Trophoblast cell (in vitro differentiated cells and primary cell): ENCODE data around the gene NRXN2.

ENCODE experiments used
- DNase-seq, 2 donors: peaks; one replicate each; pipeline ENCODE4 v3.0.0-alpha.2; 2016
- H2AFZ ChIP-seq: 2 replicates; pipeline ENCODE4 v1.6.1; 2013; ENCODE audit warnings: low read length, moderate library complexity, mild to moderate bottlenecking; ENCODE audit not compliant: insufficient read depth, poor library complexity
- H2AK5ac ChIP-seq: 2 replicates; pipeline ENCODE4 v1.6.1; 2013; ENCODE audit warnings: mild to moderate bottlenecking, low read length
- H2BK120ac ChIP-seq: 2 replicates; pipeline ENCODE4 v1.6.1; 2013; ENCODE audit warnings: low read length, mild to moderate bottlenecking, moderate library complexity; ENCODE audit not compliant: insufficient read depth, poor library complexity
- H2BK12ac ChIP-seq: 2 replicates; pipeline ENCODE4 v1.6.1; 2013; ENCODE audit warnings: mild to moderate bottlenecking, low read length, moderate library complexity
- H2BK5ac ChIP-seq: 2 replicates; pipeline ENCODE4 v1.6.1; 2013; ENCODE audit warnings: low read length, low read depth, moderate library complexity, mild to moderate bottlenecking; ENCODE audit not compliant: poor library complexity
- H3K14ac ChIP-seq: 2 replicates; pipeline ENCODE4 v1.6.1; 2013; ENCODE audit warnings: mild to moderate bottlenecking, low read length
- H3K18ac ChIP-seq: 2 replicates; pipeline ENCODE4 v1.6.1; 2013; ENCODE audit warnings: mild to moderate bottlenecking, low read length
- H3K23ac ChIP-seq: 2 replicates; pipeline ENCODE4 v1.6.1; 2013; ENCODE audit warnings: low read length
- H3K27ac ChIP-seq: 2 replicates; pipeline ENCODE4 v1.5.1; 2013; ENCODE audit warnings: low read depth, mild to moderate bottlenecking, inconsistent platforms, low read length, moderate library complexity
- H3K27me3 ChIP-seq: 2 replicates; pipeline ENCODE4 v1.6.1; 2013; ENCODE audit warnings: inconsistent platforms, mild to moderate bottlenecking, low read length, moderate library complexity; ENCODE audit not compliant: insufficient read depth
- H3K36me3 ChIP-seq, 2 experiments: 1 replicate in 1 of 2; 2 replicates in 1 of 2; pipeline ENCODE4 v1.6.1; 2013; ENCODE audit warnings: low read length in 2 of 2, mild to moderate bottlenecking in 2 of 2, moderate library complexity in 1 of 2; ENCODE audit not compliant: insufficient read depth in 2 of 2, control insufficient read depth in 1 of 2
- H3K4ac ChIP-seq: 2 replicates; pipeline ENCODE4 v1.6.1; 2013; ENCODE audit warnings: low read depth, mild to moderate bottlenecking, low read length, moderate library complexity
- H3K4me1 ChIP-seq, 2 experiments: 1 replicate in 1 of 2; 2 replicates in 1 of 2; pipeline ENCODE4 v1.6.1; 2013; ENCODE audit warnings: low read length in 2 of 2, mild to moderate bottlenecking in 2 of 2, moderate library complexity in 1 of 2; ENCODE audit not compliant: insufficient read depth in 2 of 2, control insufficient read depth in 1 of 2
- H3K4me2 ChIP-seq: 2 replicates; pipeline ENCODE4 v1.6.1; 2013; ENCODE audit warnings: inconsistent platforms, mild to moderate bottlenecking, low read length, moderate library complexity
- H3K4me3 ChIP-seq: 2 replicates; pipeline ENCODE4 v1.5.1; 2013; ENCODE audit warnings: mild to moderate bottlenecking, low read depth, low read length, inconsistent platforms
- H3K79me1 ChIP-seq: one replicate; pipeline ENCODE4 v1.6.1; 2013; ENCODE audit warnings: low read length
- H3K79me2 ChIP-seq: 2 replicates; pipeline ENCODE4 v1.6.1; 2013; ENCODE audit warnings: low read length, mild to moderate bottlenecking; ENCODE audit not compliant: control insufficient read depth, insufficient read depth, poor library complexity
- H3K9ac ChIP-seq: 2 replicates; pipeline ENCODE4 v1.6.1; 2013; ENCODE audit warnings: mild to moderate bottlenecking, low read length
- H3K9me3 ChIP-seq: 2 replicates; pipeline ENCODE4 v1.6.1; 2013; ENCODE audit warnings: low read depth, mild to moderate bottlenecking, control low read depth, inconsistent platforms, low read length; ENCODE audit not compliant: insufficient read depth
- H4K12ac ChIP-seq: 2 replicates; pipeline ENCODE4 v1.6.1; 2013; ENCODE audit warnings: low read depth, mild to moderate bottlenecking, low read length, moderate library complexity
- H4K8ac ChIP-seq: 2 replicates; pipeline ENCODE4 v1.6.1; 2013; ENCODE audit warnings: low read depth, mild to moderate bottlenecking, low read length, moderate library complexity
- H4K91ac ChIP-seq: one replicate; pipeline ENCODE4 v1.6.1; 2013; ENCODE audit warnings: low read depth, mild to moderate bottlenecking, low read length, moderate library complexity
- WGBS: extraction: QIAGEN DNeasy Blood & Tissue Kit; methylation state at CpG from one replicate; pipeline ENCODE4 v1.1.7; 2013; ENCODE audit warnings: missing lambda C conversion rate; ENCODE audit not compliant: insufficient read length, insufficient coverage; ENCODE audit errors: extremely low coverage; 5-methylcytosine and 5-hydroxymethylcytosine counted together

Gene NRXN2

GRCh38 chr11:64759722-64760719 is 37.0 kb upstream of the NRXN2 start, which contains the start of gene PYGM:
PYGM (minus strand) TSS chr11:64759974; CDS start chr11:64759898, 76 bp downstream.
- WGBS, result no CpG with 5 or more reads among the region's 24 CpGs

GRCh38 chr11:64759131-64759721 is 36.2 kb upstream of the NRXN2 start:
- Histone ChIP-seq H3K9me3 (no peaks in the 10 kb centered on the region), H2BK12ac (no peak overlapping the region), H2AK5ac (no peak overlapping the region), H3K4me3 (no peak overlapping the region), H3K4me2 (no peak overlapping the region), H3K27me3 (no peaks in the 10 kb centered on the region), H3K23ac (no peak overlapping the region), H4K8ac (no peak overlapping the region), H3K4me1 (peaks cover 12 to 15% of the 10 kb centered on the region in 2 experiments), H3K14ac (no peak overlapping the region), H3K79me2 (no peaks in the 10 kb centered on the region), H4K91ac (no peak overlapping the region), H3K9ac (no peak overlapping the region), H2BK120ac (no peak overlapping the region), H3K36me3 (peaks cover 19 to 22% of the 10 kb centered on the region in 2 experiments), H3K4ac (no peak overlapping the region), H2AFZ (peak overlapping the region; percentile 4), H3K18ac (peak overlapping the region; percentile 10), H3K79me1 (no peaks in the 10 kb centered on the region), H3K27ac (no peak overlapping the region), H2BK5ac (no peak overlapping the region), H4K12ac (no peak overlapping the region)
- no CpG with 5 or more reads among the region's 21 CpGs for WGBS
- DNase-seq, result no peak

More at GRCh38 chr11:64759722-64760719, 37.0 kb upstream of the NRXN2 start, which contains the start of gene PYGM:
- Histone ChIP-seq H2BK120ac (no peak within 1 kb of the TSS), H3K4me3 (no peak within 1 kb of the TSS), H3K23ac (no peak within 1 kb of the TSS), H3K9me3 (no peaks in the 10 kb centered on the region), H2BK12ac (no peak within 1 kb of the TSS), H3K36me3 (peaks cover 25 to 29% of the 10 kb centered on the region in 2 experiments), H3K18ac (peak within 1 kb of the TSS; percentile 10), H4K91ac (no peak within 1 kb of the TSS), H3K27ac (no peak within 1 kb of the TSS), H3K9ac (no peak within 1 kb of the TSS), H3K79me1 (no peaks in the 10 kb centered on the region), H3K27me3 (no peaks in the 10 kb centered on the region), H3K4ac (no peak within 1 kb of the TSS), H4K12ac (no peak within 1 kb of the TSS), H2BK5ac (no peak within 1 kb of the TSS), H2AK5ac (no peak within 1 kb of the TSS), H3K4me2 (no peak within 1 kb of the TSS), H4K8ac (no peak within 1 kb of the TSS), H2AFZ (peak within 1 kb of the TSS; percentile 4), H3K79me2 (no peaks in the 10 kb centered on the region), H3K4me1 (peaks cover 12 to 15% of the 10 kb centered on the region in 2 experiments), H3K14ac (no peak within 1 kb of the TSS)
- no peak for DNase-seq

GRCh38 chr11:64758330-64759079 is 35.5 kb upstream of the NRXN2 start:
- no peaks in the 10 kb centered on the region for H3K27me3 ChIP-seq
- no peak overlapping the region for H3K18ac ChIP-seq
- no peak overlapping the region for H2AK5ac ChIP-seq
- no peak overlapping the region for H4K91ac ChIP-seq
- no peak overlapping the region for H3K4ac ChIP-seq
- H3K4me3 ChIP-seq, result no peak overlapping the region
- H4K12ac ChIP-seq, result no peak overlapping the region
- H3K23ac ChIP-seq, result no peak overlapping the region
- H2BK12ac ChIP-seq, result no peak overlapping the region
- H3K9me3 ChIP-seq, result no peaks in the 10 kb centered on the region
- no peak overlapping the region for H2BK120ac ChIP-seq
- peaks cover 12 to 14% of the 10 kb centered on the region in 2 experiments for H3K36me3 ChIP-seq
- H3K9ac ChIP-seq, result no peak overlapping the region
- H3K79me1 ChIP-seq, result no peaks in the 10 kb centered on the region
- no peak overlapping the region for H3K27ac ChIP-seq
- H2BK5ac ChIP-seq, result no peak overlapping the region
- peaks cover 12 to 13% of the 10 kb centered on the region in 2 experiments for H3K4me1 ChIP-seq
- H3K14ac ChIP-seq, result no peak overlapping the region
- no peak overlapping the region for H3K4me2 ChIP-seq
- H2AFZ ChIP-seq, result no peak overlapping the region
- no CpG with 5 or more reads among the region's 15 CpGs for WGBS
- no peak for DNase-seq
- H4K8ac ChIP-seq, result no peak overlapping the region
- H3K79me2 ChIP-seq, result no peaks in the 10 kb centered on the region
